Endodermal cell (in vitro differentiated cells): ENCODE results near the gene TRIM41. TPM values are rescaled to one million over a fixed set of nuclear protein-coding genes. Genes with fewer than 3 reads are reported as not detected.
A peak's percentile ranks its signal among the peaks of the same experiment; 100 is the strongest.

Source experiments
- DNase-seq: peaks from one replicate; pipeline ENCODE4 v3.0.0-alpha.2; 2017
- H3K27ac ChIP-seq: 2 replicates; pipeline ENCODE4 v1.5.1; 2013; ENCODE audit warnings: mild to moderate bottlenecking, low read depth, low read length, moderate library complexity
- H3K27me3 ChIP-seq: 2 replicates; pipeline ENCODE4 v1.6.1; 2013; ENCODE audit warnings: mild to moderate bottlenecking, low read length, moderate library complexity; ENCODE audit not compliant: insufficient read depth, control insufficient read depth, poor library complexity, severe bottlenecking
- H3K36me3 ChIP-seq: 2 replicates; pipeline ENCODE4 v1.7.0; 2013; ENCODE audit warnings: mild to moderate bottlenecking, low read length, moderate library complexity; ENCODE audit not compliant: control insufficient read depth, insufficient read depth
- H3K4me1 ChIP-seq: one replicate; pipeline ENCODE4 v1.7.0; 2013; ENCODE audit warnings: low read length; ENCODE audit not compliant: control insufficient read depth, insufficient read depth
- H3K4me3 ChIP-seq: 2 replicates; pipeline ENCODE4 v1.5.1; 2013; ENCODE audit warnings: mild to moderate bottlenecking, low read length, moderate library complexity
- H3K9ac ChIP-seq: 2 replicates; pipeline ENCODE4 v1.6.1; 2013; ENCODE audit warnings: mild to moderate bottlenecking, low read length, moderate library complexity; ENCODE audit not compliant: poor library complexity, severe bottlenecking; ENCODE audit errors: extremely low read depth
- H3K9me3 ChIP-seq: 2 replicates; pipeline ENCODE4 v1.6.1; 2013; ENCODE audit warnings: mild to moderate bottlenecking, low read length, moderate library complexity; ENCODE audit not compliant: control insufficient read depth
- H3K27ac Mint-ChIP-seq: 2 replicates; pipeline ENCODE4 v1.8.0; 2020; ENCODE audit warnings: mixed read lengths
- H3K27me3 Mint-ChIP-seq: 2 replicates; pipeline ENCODE4 v1.8.0; 2021; ENCODE audit warnings: mild to moderate bottlenecking, mixed read lengths; ENCODE audit not compliant: insufficient read depth
- H3K36me3 Mint-ChIP-seq: 2 replicates; pipeline ENCODE4 v1.8.0; 2020; ENCODE audit warnings: low read depth, mixed read lengths
- H3K4me1 Mint-ChIP-seq: 2 replicates; pipeline ENCODE4 v1.8.0; 2020; ENCODE audit warnings: mixed read lengths
- H3K4me3 Mint-ChIP-seq: 2 replicates; pipeline ENCODE4 v1.8.0; 2020; ENCODE audit warnings: mild to moderate bottlenecking, moderate library complexity, mixed read lengths
- H3K9me3 Mint-ChIP-seq: 2 replicates; pipeline ENCODE4 v1.8.0; 2020; ENCODE audit warnings: mild to moderate bottlenecking, mixed read lengths
- WGBS, 2 experiments: methylation state at CpG; one replicate each; pipeline versions ENCODE4 v1.1.5 to v1.1.7; 2013; ENCODE audit warnings: missing lambda C conversion rate in 2 of 2, mixed read lengths in 1 of 2; ENCODE audit not compliant: insufficient coverage in 1 of 2, insufficient read length in 1 of 2; 5-methylcytosine and 5-hydroxymethylcytosine counted together
- total RNA-seq, 2 donors: library from RNA; stranded (reverse); fragmentation: NEBNext Ultra II Directional in 1 of 2; extraction: Animal tissue kit (Norgen Biotek cat#: 25700) in 1 of 2; gene quantifications; 2 replicates in 1 of 2; 3 replicates in 1 of 2; pipeline ENCODE4 v1.2.1, GENCODE V29; 2021
- TF ChIP-seq, protein P1 (sequence below): fragments of 200-600 bp; sonication (generic); conservative IDR thresholded peaks from 2 replicates; pipeline ENCODE4 v1.5.0; 2021; ENCODE audit warnings: antibody characterized with exemption, mild to moderate bottlenecking

TRIM41 gene
- total RNA-seq, 2 donors from 2014 or later = 37.5 to 41.7 TPM

DNA sequence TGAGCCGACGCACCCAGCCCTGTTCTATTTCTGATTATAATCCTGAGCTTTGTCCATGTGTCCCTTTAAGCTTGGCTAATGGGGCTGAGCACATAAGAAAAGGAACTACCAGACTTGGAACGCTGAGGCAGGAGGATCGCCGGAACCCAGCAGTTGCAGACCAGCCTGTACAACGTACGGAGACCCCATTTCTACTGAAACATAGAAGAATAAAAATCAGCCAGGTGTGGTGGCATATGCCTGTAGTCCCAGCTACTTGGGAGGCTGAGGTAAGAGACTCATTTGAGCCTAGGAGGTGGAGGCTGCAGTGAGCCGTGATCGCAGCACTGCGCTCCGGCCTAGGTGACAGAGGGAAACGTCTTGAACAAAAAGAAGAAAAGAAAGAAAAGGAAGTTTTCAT is 40.4 kb upstream of the TRIM41 start:
- 89 to 91% methylated on average over 7 to 12 of the region's 12 CpGs for WGBS, 2 experiments
- Histone ChIP-seq H3K9me3 (no peaks in the 10 kb centered on the region), H3K27me3 (no peaks in the 10 kb centered on the region), H3K27ac (no peak overlapping the region), H3K4me1 (no peaks in the 10 kb centered on the region), H3K4me3 (no peak overlapping the region), H3K9ac (no peak overlapping the region), H3K36me3 (no peaks in the 10 kb centered on the region)
- peaks cover 8% of the 10 kb centered on the region for H3K9me3 Mint-ChIP-seq
- no peaks in the 10 kb centered on the region for H3K36me3 Mint-ChIP-seq
- TF ChIP-seq, protein P1, sequence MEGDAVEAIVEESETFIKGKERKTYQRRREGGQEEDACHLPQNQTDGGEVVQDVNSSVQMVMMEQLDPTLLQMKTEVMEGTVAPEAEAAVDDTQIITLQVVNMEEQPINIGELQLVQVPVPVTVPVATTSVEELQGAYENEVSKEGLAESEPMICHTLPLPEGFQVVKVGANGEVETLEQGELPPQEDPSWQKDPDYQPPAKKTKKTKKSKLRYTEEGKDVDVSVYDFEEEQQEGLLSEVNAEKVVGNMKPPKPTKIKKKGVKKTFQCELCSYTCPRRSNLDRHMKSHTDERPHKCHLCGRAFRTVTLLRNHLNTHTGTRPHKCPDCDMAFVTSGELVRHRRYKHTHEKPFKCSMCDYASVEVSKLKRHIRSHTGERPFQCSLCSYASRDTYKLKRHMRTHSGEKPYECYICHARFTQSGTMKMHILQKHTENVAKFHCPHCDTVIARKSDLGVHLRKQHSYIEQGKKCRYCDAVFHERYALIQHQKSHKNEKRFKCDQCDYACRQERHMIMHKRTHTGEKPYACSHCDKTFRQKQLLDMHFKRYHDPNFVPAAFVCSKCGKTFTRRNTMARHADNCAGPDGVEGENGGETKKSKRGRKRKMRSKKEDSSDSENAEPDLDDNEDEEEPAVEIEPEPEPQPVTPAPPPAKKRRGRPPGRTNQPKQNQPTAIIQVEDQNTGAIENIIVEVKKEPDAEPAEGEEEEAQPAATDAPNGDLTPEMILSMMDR = no peak
- DNase-seq = no peak
- peaks cover 4% of the 10 kb centered on the region for H3K4me1 Mint-ChIP-seq
- no peak overlapping the region for H3K4me3 Mint-ChIP-seq
- no peak overlapping the region for H3K27ac Mint-ChIP-seq
- peaks cover 18% of the 10 kb centered on the region for H3K27me3 Mint-ChIP-seq

DNA sequence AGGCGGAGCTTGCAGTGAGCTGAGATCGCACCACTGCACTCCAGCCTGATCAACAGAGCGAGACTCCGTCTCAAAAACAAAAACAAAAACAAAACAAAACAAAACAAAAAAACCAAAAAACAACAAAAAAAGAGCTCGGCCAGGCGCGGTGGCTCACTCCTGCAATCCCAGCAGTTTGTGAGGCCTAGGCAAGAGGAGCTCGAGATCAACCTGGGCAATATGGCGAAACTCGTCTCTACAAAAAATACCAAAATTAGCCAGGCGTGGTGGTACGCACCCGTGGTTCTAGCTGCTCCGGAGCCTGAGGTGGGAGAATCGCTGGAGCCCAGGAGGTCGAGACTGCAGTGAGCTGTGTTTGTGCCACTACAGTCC is 38.2 kb upstream of the TRIM41 start:
- no peaks in the 10 kb centered on the region for H3K4me1 ChIP-seq
- Mint-ChIP-seq H3K27ac (peak overlapping the region; percentile 95), H3K9me3 (peaks cover 8% of the 10 kb centered on the region), H3K4me1 (peaks cover 4% of the 10 kb centered on the region), H3K27me3 (peaks cover 24% of the 10 kb centered on the region), H3K4me3 (peak overlapping the region; percentile 70), H3K36me3 (no peaks in the 10 kb centered on the region)
- DNase-seq = no peak
- H3K36me3 ChIP-seq = no peaks in the 10 kb centered on the region
- no peaks in the 10 kb centered on the region for H3K9me3 ChIP-seq
- H3K4me3 ChIP-seq = peak overlapping the region; percentile 79
- H3K27me3 ChIP-seq = peaks cover 9% of the 10 kb centered on the region
- no peak overlapping the region for H3K9ac ChIP-seq
- no peak overlapping the region for H3K27ac ChIP-seq
- TF ChIP-seq, protein P1 = no peak
- 78 to 96% methylated on average over 12 to 16 of the region's 16 CpGs for WGBS, 2 experiments

GRCh38 chr5:181185560-181185959 is 37.5 kb upstream of the TRIM41 start:
- Histone ChIP-seq H3K9ac (no peak overlapping the region), H3K27ac (no peak overlapping the region), H3K9me3 (no peaks in the 10 kb centered on the region), H3K4me3 (no peak overlapping the region), H3K27me3 (peaks cover 16% of the 10 kb centered on the region), H3K36me3 (no peaks in the 10 kb centered on the region), H3K4me1 (no peaks in the 10 kb centered on the region)
- Mint-ChIP-seq H3K27ac (no peak overlapping the region), H3K4me1 (peaks cover 4% of the 10 kb centered on the region), H3K27me3 (peaks cover 26% of the 10 kb centered on the region), H3K9me3 (peaks cover 8% of the 10 kb centered on the region), H3K36me3 (no peaks in the 10 kb centered on the region), H3K4me3 (no peak overlapping the region)
- WGBS, 2 experiments = 95 to 98% methylated on average over 6 to 13 of the region's 13 CpGs
- no peak for DNase-seq
- TF ChIP-seq, protein P1 = no peak
